Keratinocyte (primary cell): ENCODE results near the gene AP1M1. TPM values are rescaled to one million over a fixed set of nuclear protein-coding genes. Genes with fewer than 3 reads are reported as not detected.

Experiments
- DNase-seq: peaks from one replicate; pipeline ENCODE4 v3.0.0-alpha.2; 2011; ENCODE audit warnings: low read depth, missing footprints, low spot score
- FAIRE-seq: peaks from 2 replicates; lab custom pipeline; 2011; peaks lifted over from hg19 to GRCh38; lab: Jason Lieb, UNC
- H2AFZ ChIP-seq: 2 replicates; pipeline ENCODE4 v1.6.0; 2012; ENCODE audit warnings: low read length, control low read depth, inconsistent platforms; ENCODE audit not compliant: control insufficient read depth
- H3K27ac ChIP-seq: 2 replicates; pipeline ENCODE4 v1.5.1; 2011; ENCODE audit warnings: low read length; ENCODE audit not compliant: control insufficient read depth, insufficient read depth
- H3K27me3 ChIP-seq: 3 replicates; pipeline ENCODE4 v1.6.0; 2011; ENCODE audit warnings: low read length; ENCODE audit not compliant: control insufficient read depth, insufficient read depth; ENCODE audit errors: extremely low read depth
- H3K36me3 ChIP-seq, 2 experiments: 2 replicates in 1 of 2; 3 replicates in 1 of 2; pipeline ENCODE4 v1.5.1; 2011; ENCODE audit warnings: low read length in 2 of 2, mild to moderate bottlenecking in 1 of 2; ENCODE audit not compliant: control insufficient read depth in 2 of 2, insufficient read depth in 2 of 2; ENCODE audit errors: extremely low read depth in 1 of 2
- H3K4me1 ChIP-seq: 3 replicates; pipeline ENCODE4 v1.5.1; 2011; ENCODE audit warnings: low read length; ENCODE audit not compliant: control insufficient read depth, insufficient read depth; ENCODE audit errors: extremely low read depth
- H3K4me2 ChIP-seq: 3 replicates; pipeline ENCODE4 v1.6.0; 2011; ENCODE audit warnings: low read depth, low read length; ENCODE audit not compliant: control insufficient read depth, insufficient read depth; ENCODE audit errors: extremely low read depth
- H3K4me3 ChIP-seq, 3 experiments: fragments of 200-600 bp in 1 of 3; sonication (generic) in 1 of 3; 2 replicates in 2 of 3; 3 replicates in 1 of 3; pipeline ENCODE4 v1.5.1; 2011 to 2016; ENCODE audit warnings: low read length in 3 of 3, mild to moderate bottlenecking in 3 of 3, control low read depth in 2 of 3, inconsistent platforms in 1 of 3, low read depth in 1 of 3, mixed read lengths in 1 of 3, mixed run types in 1 of 3, moderate library complexity in 1 of 3; ENCODE audit not compliant: control insufficient read depth in 2 of 3, insufficient read depth in 2 of 3; ENCODE audit errors: extremely low read depth in 1 of 3
- H3K79me2 ChIP-seq: 2 replicates; pipeline ENCODE4 v1.6.0; 2012; ENCODE audit warnings: low read length; ENCODE audit not compliant: control insufficient read depth, insufficient read depth
- H3K9ac ChIP-seq: 3 replicates; pipeline ENCODE4 v1.6.0; 2011; ENCODE audit warnings: low read length; ENCODE audit not compliant: control insufficient read depth, insufficient read depth; ENCODE audit errors: extremely low read depth
- H3K9me1 ChIP-seq: 3 replicates; pipeline ENCODE4 v1.6.0; 2011; ENCODE audit warnings: low read length; ENCODE audit not compliant: control insufficient read depth, insufficient read depth; ENCODE audit errors: extremely low read depth
- H3K9me3 ChIP-seq: 2 replicates; pipeline ENCODE4 v1.5.1; 2012; ENCODE audit warnings: low read depth, low read length; ENCODE audit not compliant: control insufficient read depth
- H4K20me1 ChIP-seq: 3 replicates; pipeline ENCODE4 v1.6.0; 2011; ENCODE audit warnings: low read length; ENCODE audit not compliant: control insufficient read depth, insufficient read depth; ENCODE audit errors: extremely low read depth
- EZH2 ChIP-seq: IDR thresholded peaks from one replicate; pipeline ENCODE4 v1.6.1; 2012; ENCODE audit warnings: inconsistent platforms, mild to moderate bottlenecking, low read length, moderate library complexity
- dilution Hi-C: fragments of 300-500 bp; cut with MboI; formaldehyde crosslinking; loops from one replicate; pipeline ENCODE4 v1.7.0; 2020; ENCODE audit warnings: low sequenced_read_pairs; ENCODE audit not compliant: extremely low pct_ligation_motif_present
- polyA plus RNA-seq, 5 experiments: library from polyadenylated mRNA; depleted of rRNA in 3 of 5; stranded (reverse) in 3 of 5; stranded (forward) in 1 of 5; unstranded in 1 of 5; fragments of >200 nt; gene quantifications; 1 replicate in 1 of 5; 2 replicates in 3 of 5; 3 replicates in 1 of 5; pipeline versions ENCODE4 v1.2.1 to v1.2.3, GENCODE V29; 2011 to 2012; ENCODE audit warnings: missing spikeins in 2 of 5, low read depth in 1 of 5, low replicate concordance in 1 of 5
- TF ChIP-seq, protein P1 (sequence below), 3 experiments: IDR thresholded peaks in 1 of 3; conservative IDR thresholded peaks in 1 of 3; optimal IDR thresholded peaks in 1 of 3; 2 replicates in 2 of 3; 3 replicates in 1 of 3; pipeline versions ENCODE3 to v1.5.1; 2011; ENCODE audit warnings: low read length in 3 of 3, mild to moderate bottlenecking in 3 of 3, moderate library complexity in 2 of 3, control low read depth in 1 of 3, inconsistent platforms in 1 of 3; ENCODE audit not compliant: insufficient read depth in 2 of 3; ENCODE audit errors: extremely low read depth in 1 of 3

Gene AP1M1
- polyA plus RNA-seq, 1 donor (not counting 4 experiments of a cell fraction or from before 2014, with no cell fraction given), result 27.7 TPM

DNA sequence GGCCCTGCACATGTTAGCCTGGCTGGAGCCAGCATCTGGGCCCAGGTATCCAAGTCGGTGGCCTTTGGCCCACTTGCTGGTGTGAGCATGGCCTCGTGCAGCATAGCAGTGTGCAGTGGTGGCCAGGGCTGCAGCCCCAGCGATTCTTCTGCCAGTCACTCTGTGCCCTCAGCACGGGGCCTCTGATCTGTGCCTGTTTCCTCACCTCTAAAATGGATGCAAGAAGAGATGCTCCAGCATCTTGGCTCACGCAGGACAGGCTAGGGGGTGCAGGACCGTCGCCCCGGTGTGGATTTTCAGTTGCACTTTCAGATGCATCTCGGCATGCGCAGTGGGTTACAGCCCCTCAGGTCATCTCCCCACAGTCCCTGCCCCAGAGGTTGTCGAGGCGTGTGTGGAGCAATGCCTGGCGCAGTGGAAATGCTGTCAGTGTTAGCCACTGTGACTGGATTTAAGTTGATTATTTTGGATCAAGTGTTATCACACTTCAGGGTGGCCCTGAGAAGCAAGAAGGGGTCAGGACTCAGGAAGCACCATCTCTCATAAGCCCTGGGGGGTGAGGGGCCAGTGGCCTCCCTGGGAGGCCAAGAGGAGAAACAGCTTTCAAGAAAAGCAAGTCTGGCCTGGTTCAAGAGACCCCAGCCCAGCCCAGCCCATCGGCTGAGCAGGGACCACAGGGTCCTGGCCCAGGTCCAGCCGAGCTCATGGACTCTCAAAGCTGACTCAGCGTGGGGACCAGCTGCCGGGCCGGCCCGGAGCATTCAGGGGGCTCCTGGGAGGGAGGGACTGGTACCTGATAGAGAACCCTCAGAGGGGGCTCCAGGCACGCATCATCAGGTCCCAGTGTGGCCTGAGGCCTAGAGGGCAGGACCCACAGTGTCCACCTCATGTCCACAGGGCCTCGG is 27.8 kb downstream of the AP1M1 start:
- Histone ChIP-seq H2AFZ (no peak overlapping the region), H3K36me3 (peaks cover 20 to 42% of the 10 kb centered on the region in 2 experiments), H3K4me3 (no peak overlapping the region), H3K4me2 (no peak overlapping the region), H3K9me3 (peaks cover 5% of the 10 kb centered on the region), H3K79me2 (no peaks in the 10 kb centered on the region), H3K27ac (no peak overlapping the region), H4K20me1 (no peaks in the 10 kb centered on the region), H3K27me3 (no peaks in the 10 kb centered on the region), H3K4me1 (no peaks in the 10 kb centered on the region), H3K9ac (no peak overlapping the region), H3K9me1 (no peaks in the 10 kb centered on the region)
- no peak for DNase-seq
- dilution Hi-C loops, result no loop called here
- TF ChIP-seq EZH2, result no peak
- TF ChIP-seq, protein P1, sequence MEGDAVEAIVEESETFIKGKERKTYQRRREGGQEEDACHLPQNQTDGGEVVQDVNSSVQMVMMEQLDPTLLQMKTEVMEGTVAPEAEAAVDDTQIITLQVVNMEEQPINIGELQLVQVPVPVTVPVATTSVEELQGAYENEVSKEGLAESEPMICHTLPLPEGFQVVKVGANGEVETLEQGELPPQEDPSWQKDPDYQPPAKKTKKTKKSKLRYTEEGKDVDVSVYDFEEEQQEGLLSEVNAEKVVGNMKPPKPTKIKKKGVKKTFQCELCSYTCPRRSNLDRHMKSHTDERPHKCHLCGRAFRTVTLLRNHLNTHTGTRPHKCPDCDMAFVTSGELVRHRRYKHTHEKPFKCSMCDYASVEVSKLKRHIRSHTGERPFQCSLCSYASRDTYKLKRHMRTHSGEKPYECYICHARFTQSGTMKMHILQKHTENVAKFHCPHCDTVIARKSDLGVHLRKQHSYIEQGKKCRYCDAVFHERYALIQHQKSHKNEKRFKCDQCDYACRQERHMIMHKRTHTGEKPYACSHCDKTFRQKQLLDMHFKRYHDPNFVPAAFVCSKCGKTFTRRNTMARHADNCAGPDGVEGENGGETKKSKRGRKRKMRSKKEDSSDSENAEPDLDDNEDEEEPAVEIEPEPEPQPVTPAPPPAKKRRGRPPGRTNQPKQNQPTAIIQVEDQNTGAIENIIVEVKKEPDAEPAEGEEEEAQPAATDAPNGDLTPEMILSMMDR (optimal IDR thresholded peaks at IDR 0.05 in 1 of 3, IDR thresholded peaks at IDR 0.05 in 1 of 3, conservative IDR thresholded peaks at IDR 0.05 in 1 of 3; ENCODE audit: extremely low read depth in 1 of 3, insufficient read depth in 2 of 3, low read length in 3 of 3), result no peak
- FAIRE-seq, result no peak

DNA sequence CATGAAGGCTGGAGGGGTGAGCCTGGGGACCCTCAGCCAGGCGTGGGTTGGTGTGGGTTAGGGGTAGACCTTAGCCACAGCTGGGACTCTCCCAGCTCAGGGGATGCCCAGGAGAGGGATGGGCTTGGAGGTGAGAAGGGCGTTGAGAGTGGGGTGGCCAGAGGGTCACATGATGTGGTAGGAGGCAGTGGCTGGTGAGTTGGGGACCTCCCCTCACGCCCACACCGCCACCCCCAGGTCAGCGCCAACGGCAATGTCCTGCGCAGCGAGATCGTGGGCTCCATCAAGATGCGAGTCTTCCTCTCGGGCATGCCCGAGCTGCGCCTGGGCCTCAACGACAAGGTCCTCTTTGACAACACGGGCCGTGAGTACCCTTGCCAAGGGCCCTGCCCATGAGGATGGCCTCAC is 28.5 kb downstream of the AP1M1 start:
- Histone ChIP-seq H3K9ac (no peak overlapping the region), H3K4me2 (no peak overlapping the region), H3K9me3 (peaks cover 3% of the 10 kb centered on the region), H3K36me3 (peaks cover 23 to 43% of the 10 kb centered on the region in 2 experiments), H3K79me2 (no peaks in the 10 kb centered on the region), H2AFZ (no peak overlapping the region), H3K9me1 (no peaks in the 10 kb centered on the region), H4K20me1 (no peaks in the 10 kb centered on the region), H3K4me3 (no peak overlapping the region), H3K4me1 (no peaks in the 10 kb centered on the region), H3K27me3 (no peaks in the 10 kb centered on the region), H3K27ac (no peak overlapping the region)
- TF ChIP-seq, protein P1 (optimal IDR thresholded peaks at IDR 0.05 in 1 of 3, IDR thresholded peaks at IDR 0.05 in 1 of 3, conservative IDR thresholded peaks at IDR 0.05 in 1 of 3; ENCODE audit: extremely low read depth in 1 of 3, insufficient read depth in 2 of 3, low read length in 3 of 3), result no peak
- no peak for TF ChIP-seq EZH2
- DNase-seq, result no peak
- dilution Hi-C loops, result no loop called here
- FAIRE-seq, result no peak
